Right ventricle myocardium inferior (tissue), 1 donor: ENCODE results near the gene VN1R2. TPM values are rescaled to one million over a fixed set of nuclear protein-coding genes. Genes with fewer than 3 reads are reported as not detected.
"Not testable (repeated sequence)": the region's sequence is repeated elsewhere in the genome, so short reads cannot be mapped to it uniquely, and the experiment has no call there.

Source experiments
- ATAC-seq: fragments of 200-7000 bp; cut with Tn5 transposase; one replicate; pipeline ENCODE4 v1.9.1; 2020; ENCODE audit warnings: mild to moderate bottlenecking, moderate library complexity
- DNase-seq: peaks from one replicate; pipeline ENCODE4 v3.0.0; 2021; ENCODE audit errors: missing footprints
- intact Hi-C: fragments of 100-400 bp; cut with DNase I; formaldehyde crosslinking; loops from one replicate; pipeline ENCODE4 v1.11.0; 2022
- total RNA-seq: library from RNA; stranded (reverse); fragmentation: NEBNext Ultra II Directional; extraction: Animal tissue kit (Norgen Biotek cat#: 25700); gene quantifications from one replicate; pipeline ENCODE4 v1.2.1, GENCODE V29; 2021
- donor health status: DM: no; HTN: yes; CAD: no; lungs with severe emphysema.

VN1R2 gene
- total RNA-seq, 1 donor from 2014 or later = not detected

- ATAC-seq, intact Hi-C loops, DNase-seq: not testable (repeated sequence)
Measured at GRCh38 chr19:53301341-53301740, 43.2 kb downstream of the VN1R2 start.

- DNase-seq (no peak), ATAC-seq (no peak)
- intact Hi-C loops = no loop called here
Measured at GRCh38 chr19:53308339-53308811, 50.3 kb downstream of the VN1R2 start.

Other genes starting within 250 kb of the VN1R2 start
- gene ERVV-1, start 244.4 kb upstream of the VN1R2 start, total RNA-seq = not detected
- not detected for gene ERVV-2, start 213.6 kb upstream of the VN1R2 start, total RNA-seq
- gene ZNF160, start 154.9 kb upstream of the VN1R2 start, total RNA-seq = 16.5 TPM
- 18.6 TPM for gene ZNF415, start 125.4 kb upstream of the VN1R2 start, total RNA-seq
- 5.1 TPM for gene ZNF347, start 99.2 kb upstream of the VN1R2 start, total RNA-seq
- 0.73 TPM for gene ZNF665, start 64.9 kb upstream of the VN1R2 start, total RNA-seq
- gene ZNF677, start 3.4 kb upstream of the VN1R2 start, total RNA-seq = 20.1 TPM
- not detected for gene VN1R4, start 9.4 kb downstream of the VN1R2 start, total RNA-seq
- 3.7 TPM for gene ZNF845, start 75.5 kb downstream of the VN1R2 start, total RNA-seq
- gene ZNF525, start 107.4 kb downstream of the VN1R2 start, total RNA-seq = 4.8 TPM
- gene ZNF765, start 136.9 kb downstream of the VN1R2 start, total RNA-seq = 4.6 TPM
- gene ZNF761, start 173.7 kb downstream of the VN1R2 start, total RNA-seq = 3.8 TPM
- 1.1 TPM for gene ZNF813, start 209.4 kb downstream of the VN1R2 start, total RNA-seq